ENCODE measurements around the gene KSR2.

Gene KSR2

GRCh38 chr12:117727301-117727700 lies 241.5 kb downstream of the KSR2 start:
- no peak for DNase-seq
- TF ChIP-seq CTCF (IDR thresholded peaks at IDR 0.05; ENCODE audit: low read depth, low read length, missing control alignments), result no peak
- Histone ChIP-seq H3K4me3 (ENCODE audit: low read depth, low read length) (no peak overlapping the region), H3K27me3 (replicated peaks) (no peaks in the 10 kb centered on the region), H3K36me3 (replicated peaks) (no peaks in the 10 kb centered on the region), H3K27ac (no peak overlapping the region)
- in situ Hi-C loops (cut with HindIII; ENCODE audit: low pct_ligation_motif_present, low sequenced_read_pairs), result no loop called here

- TF ChIP-seq CTCF (IDR thresholded peaks at IDR 0.05; ENCODE audit: low read depth, low read length, missing control alignments), result no peak
- DNase-seq, result no peak
- no peaks in the 10 kb centered on the region for H3K27me3 ChIP-seq (replicated peaks)
- no peaks in the 10 kb centered on the region for H3K36me3 ChIP-seq (replicated peaks)
- no peak overlapping the region for H3K4me3 ChIP-seq (ENCODE audit: low read depth, low read length)
- no peak overlapping the region for H3K27ac ChIP-seq
- in situ Hi-C loops (cut with HindIII; ENCODE audit: low pct_ligation_motif_present, low sequenced_read_pairs), result no loop called here
Observed at GRCh38 chr12:117724543-117724942, 244.2 kb downstream of the KSR2 start.

GRCh38 chr12:117718559-117718958 lies 250.2 kb downstream of the KSR2 start:
- Histone ChIP-seq H3K27me3 (replicated peaks) (no peaks in the 10 kb centered on the region), H3K4me3 (ENCODE audit: low read depth, low read length) (no peak overlapping the region), H3K27ac (no peak overlapping the region), H3K36me3 (replicated peaks) (no peaks in the 10 kb centered on the region)
- DNase-seq, result no peak
- no peak for TF ChIP-seq CTCF (IDR thresholded peaks at IDR 0.05; ENCODE audit: low read depth, low read length, missing control alignments)
- in situ Hi-C loops (cut with HindIII; ENCODE audit: low pct_ligation_motif_present, low sequenced_read_pairs), result no loop called here

GRCh38 chr12:117718141-117718540 lies 250.6 kb downstream of the KSR2 start:
- Histone ChIP-seq H3K27ac (no peak overlapping the region), H3K27me3 (replicated peaks) (no peaks in the 10 kb centered on the region), H3K36me3 (replicated peaks) (no peaks in the 10 kb centered on the region), H3K4me3 (ENCODE audit: low read depth, low read length) (no peak overlapping the region)
- no peak for DNase-seq
- in situ Hi-C loops (cut with HindIII; ENCODE audit: low pct_ligation_motif_present, low sequenced_read_pairs), result no loop called here
- TF ChIP-seq CTCF (IDR thresholded peaks at IDR 0.05; ENCODE audit: low read depth, low read length, missing control alignments), result no peak

- no peaks in the 10 kb centered on the region for H3K36me3 ChIP-seq (replicated peaks)
- H3K27ac ChIP-seq, result no peak overlapping the region
- TF ChIP-seq CTCF (IDR thresholded peaks at IDR 0.05; ENCODE audit: low read depth, low read length, missing control alignments), result no peak
- H3K27me3 ChIP-seq (replicated peaks), result no peaks in the 10 kb centered on the region
- DNase-seq, result no peak
- H3K4me3 ChIP-seq (ENCODE audit: low read depth, low read length), result no peak overlapping the region
- in situ Hi-C loops (cut with HindIII; ENCODE audit: low pct_ligation_motif_present, low sequenced_read_pairs), result no loop called here
Observed at GRCh38 chr12:117714203-117714602, 254.6 kb downstream of the KSR2 start.

GRCh38 chr12:117710121-117710520 lies 258.7 kb downstream of the KSR2 start:
- H3K4me3 ChIP-seq (ENCODE audit: low read depth, low read length), result no peak overlapping the region
- no peak for TF ChIP-seq CTCF (IDR thresholded peaks at IDR 0.05; ENCODE audit: low read depth, low read length, missing control alignments)

More at GRCh38 chr12:117710121-117710520, 258.7 kb downstream of the KSR2 start:
- Histone ChIP-seq H3K27ac (no peak overlapping the region), H3K27me3 (replicated peaks) (no peaks in the 10 kb centered on the region), H3K36me3 (replicated peaks) (no peaks in the 10 kb centered on the region)
- in situ Hi-C loops (cut with HindIII; ENCODE audit: low pct_ligation_motif_present, low sequenced_read_pairs), result no loop called here
- DNase-seq, result no peak

All from brain microvascular endothelial cell (primary cell).